Measurements from ENCODE around the gene MTERF2.

MTERF2 gene

DNA sequence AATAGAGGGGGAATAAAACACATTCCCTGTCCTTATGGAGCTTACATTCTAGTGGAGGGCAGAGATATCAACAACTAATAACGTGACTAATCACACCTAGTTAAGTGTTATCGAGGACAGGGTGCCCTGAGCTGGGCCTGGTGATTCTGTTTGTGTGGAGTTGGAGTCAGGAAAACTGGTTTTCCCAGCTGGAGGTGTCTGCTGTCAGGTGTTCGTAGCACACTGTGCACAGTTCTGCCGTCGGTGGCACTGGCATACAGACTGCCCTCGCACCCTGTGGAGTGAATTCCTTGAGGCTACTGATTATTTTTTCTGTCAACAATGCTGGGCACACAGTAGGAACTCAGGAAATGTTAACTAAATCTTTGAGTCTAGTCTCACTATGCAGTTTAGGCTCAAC is 900 bp upstream of the MTERF2 start:
- DNase-seq: no peak

- no peak for DNase-seq
Measured at GRCh38 chr12:106986135-106986534, 811 bp downstream of the MTERF2 start.

DNA sequence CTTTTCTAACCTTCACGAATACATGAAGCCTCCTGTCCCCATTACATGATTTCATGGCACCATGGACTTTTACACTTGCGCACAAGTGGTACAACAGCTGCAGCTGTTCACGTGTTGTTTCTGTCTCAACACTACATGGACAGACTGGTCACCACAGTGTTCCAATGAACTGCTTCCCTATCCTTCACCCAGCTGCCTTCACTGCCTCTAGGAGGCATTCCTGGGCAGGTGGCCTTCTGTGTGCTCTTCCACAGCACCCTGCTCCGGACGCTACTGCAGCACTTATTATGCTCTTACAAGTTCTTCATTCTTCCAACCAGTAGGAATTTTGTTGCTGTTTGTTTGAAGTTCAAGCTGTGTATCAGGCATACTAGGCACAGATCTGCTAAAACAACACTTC is 1.5 kb downstream of the MTERF2 start:
- DNase-seq: no peak

GRCh38 chr12:106984588-106985137 is 2.3 kb downstream of the MTERF2 start:
- peak; percentile 6 for DNase-seq

GRCh38 chr12:106982229-106982628 is 4.7 kb downstream of the MTERF2 start:
- no peak for DNase-seq

DNA sequence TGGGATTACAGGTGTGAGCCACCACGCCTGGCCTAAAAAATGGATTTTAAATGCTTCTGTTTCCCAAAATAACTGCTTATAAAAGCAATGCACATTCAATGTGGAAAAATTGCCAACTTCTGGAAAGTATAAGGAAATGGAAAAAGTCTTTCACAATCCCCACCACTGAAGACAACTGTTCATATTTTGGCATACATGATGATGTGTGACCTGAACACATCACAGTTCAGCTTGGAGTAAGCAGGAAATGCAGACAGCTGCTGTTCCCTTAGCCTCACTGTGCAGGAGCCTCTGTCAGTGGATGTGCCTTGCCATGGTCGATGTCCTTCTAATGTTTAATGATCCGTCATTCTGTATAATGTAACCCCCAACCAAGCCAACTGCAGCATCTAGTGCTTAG is 5.2 kb downstream of the MTERF2 start:
- DNase-seq: no peak

DNA sequence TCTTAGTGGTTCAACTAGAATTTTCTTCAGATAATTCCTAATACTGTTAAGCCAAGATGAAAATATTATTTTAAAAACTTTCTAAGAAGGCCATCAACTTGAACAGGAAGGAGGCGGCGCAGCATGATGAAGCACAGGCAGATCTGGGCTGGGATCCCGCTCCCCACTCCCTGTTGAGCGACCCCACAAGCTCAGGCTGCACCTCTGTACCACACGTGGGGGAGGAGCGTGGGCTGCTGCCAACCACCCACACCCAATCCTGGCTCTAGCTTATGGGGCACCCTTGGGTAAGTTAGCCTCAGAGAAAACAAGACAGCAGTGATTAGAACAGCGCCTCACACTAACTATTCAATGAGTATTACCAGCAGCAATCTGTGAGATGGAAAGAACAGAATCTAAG is 6.0 kb downstream of the MTERF2 start:
- DNase-seq: no peak

GRCh38 chr12:106978035-106978800 is 8.7 kb downstream of the MTERF2 start:
- no peak for DNase-seq

- no peak for DNase-seq
Measured at GRCh38 chr12:106976668-106977067, 10.3 kb downstream of the MTERF2 start.

DNA sequence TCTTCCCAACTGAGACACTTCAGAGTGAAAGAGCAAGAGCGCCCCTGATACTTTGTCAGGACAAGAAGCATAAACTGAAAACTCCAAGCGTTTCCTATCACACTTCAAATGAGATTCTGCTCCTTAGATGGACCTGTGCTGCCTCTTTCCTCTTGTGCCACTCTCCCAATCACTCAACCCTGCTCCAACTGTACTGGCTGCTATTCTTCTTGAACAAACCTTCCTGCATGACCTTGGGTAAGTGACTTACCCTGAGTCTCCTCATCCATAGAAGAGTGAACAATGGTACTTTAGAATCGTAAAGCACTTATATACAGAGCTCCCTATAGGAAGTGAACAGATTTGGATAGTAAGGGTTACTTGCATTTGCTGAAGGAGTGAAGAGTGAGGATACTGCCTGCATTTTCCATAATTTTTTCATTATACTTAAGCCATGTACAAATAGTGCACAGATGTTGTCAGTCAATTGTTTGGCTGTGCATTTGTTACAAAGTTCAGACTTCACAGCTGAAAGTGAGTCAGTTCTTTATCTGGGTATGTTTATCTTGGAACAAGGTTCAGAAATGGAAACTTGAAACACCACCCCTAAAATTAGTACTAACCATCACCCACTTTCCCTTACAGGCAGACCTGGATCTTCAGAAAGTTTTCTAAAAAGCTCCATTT is 10.8 kb downstream of the MTERF2 start:
- no peak for DNase-seq

DNA sequence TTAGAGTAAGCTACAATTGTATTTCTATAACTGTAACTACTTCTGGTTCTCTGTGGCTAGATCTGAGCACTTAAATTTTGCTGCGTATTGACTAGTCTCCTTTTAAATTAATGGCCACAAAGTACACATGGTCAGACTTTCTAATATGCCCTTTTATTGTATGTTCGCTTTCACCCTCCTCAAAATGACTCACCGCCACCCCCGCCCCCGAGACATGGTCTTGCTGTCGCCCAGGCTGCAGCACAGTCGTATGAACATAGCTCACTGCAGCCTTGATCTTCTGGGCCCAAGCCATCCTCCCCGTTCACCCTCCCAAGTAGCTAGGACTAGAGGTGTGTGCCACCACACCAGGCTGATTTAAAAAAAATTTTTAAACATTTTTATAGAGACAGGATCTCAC is 11.8 kb downstream of the MTERF2 start:
- no peak for DNase-seq

DNA sequence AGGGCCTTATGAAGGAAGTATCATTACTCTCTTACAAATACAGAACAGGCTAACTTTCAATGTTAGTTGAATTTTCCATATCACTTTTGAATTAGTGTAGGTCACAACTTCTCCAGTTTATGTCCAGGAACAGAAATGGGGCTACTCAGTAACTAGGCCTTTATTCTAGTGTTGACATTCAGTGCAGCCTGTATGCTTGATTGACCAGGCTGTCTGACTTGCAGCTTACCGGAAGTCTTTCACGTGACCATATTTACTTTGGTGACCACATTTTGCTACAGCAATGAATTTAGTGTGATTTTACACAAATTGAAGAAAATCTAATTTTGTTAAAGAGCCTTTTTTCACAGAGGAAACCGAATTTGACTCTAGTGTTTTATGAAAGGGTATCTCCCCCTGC is 12.4 kb downstream of the MTERF2 start:
- DNase-seq: no peak

- no peak for DNase-seq
Measured at GRCh38 chr12:106973545-106973944, 13.4 kb downstream of the MTERF2 start.

- DNase-seq: no peak
Measured at GRCh38 chr12:106971065-106971464, 15.9 kb downstream of the MTERF2 start.

GRCh38 chr12:106964526-106964925 is 22.4 kb downstream of the MTERF2 start:
- no peak for DNase-seq

- no peak for DNase-seq
Measured at GRCh38 chr12:106962286-106962685, 24.7 kb downstream of the MTERF2 start.

GRCh38 chr12:106960443-106960842 is 26.5 kb downstream of the MTERF2 start:
- no peak for DNase-seq

GRCh38 chr12:106957583-106957982 is 29.4 kb downstream of the MTERF2 start:
- DNase-seq: no peak

- DNase-seq: peak; percentile 64
Measured at GRCh38 chr12:106956048-106956578, 30.8 kb downstream of the MTERF2 start.

- peak; percentile 87 for DNase-seq
Measured at GRCh38 chr12:106955377-106956047, 31.4 kb downstream of the MTERF2 start, which contains the start of gene TMEM263. TSS of gene TMEM263 (plus strand) at chr12:106955907. CDS start at chr12:106967117, 11,210 bp downstream.

DNA sequence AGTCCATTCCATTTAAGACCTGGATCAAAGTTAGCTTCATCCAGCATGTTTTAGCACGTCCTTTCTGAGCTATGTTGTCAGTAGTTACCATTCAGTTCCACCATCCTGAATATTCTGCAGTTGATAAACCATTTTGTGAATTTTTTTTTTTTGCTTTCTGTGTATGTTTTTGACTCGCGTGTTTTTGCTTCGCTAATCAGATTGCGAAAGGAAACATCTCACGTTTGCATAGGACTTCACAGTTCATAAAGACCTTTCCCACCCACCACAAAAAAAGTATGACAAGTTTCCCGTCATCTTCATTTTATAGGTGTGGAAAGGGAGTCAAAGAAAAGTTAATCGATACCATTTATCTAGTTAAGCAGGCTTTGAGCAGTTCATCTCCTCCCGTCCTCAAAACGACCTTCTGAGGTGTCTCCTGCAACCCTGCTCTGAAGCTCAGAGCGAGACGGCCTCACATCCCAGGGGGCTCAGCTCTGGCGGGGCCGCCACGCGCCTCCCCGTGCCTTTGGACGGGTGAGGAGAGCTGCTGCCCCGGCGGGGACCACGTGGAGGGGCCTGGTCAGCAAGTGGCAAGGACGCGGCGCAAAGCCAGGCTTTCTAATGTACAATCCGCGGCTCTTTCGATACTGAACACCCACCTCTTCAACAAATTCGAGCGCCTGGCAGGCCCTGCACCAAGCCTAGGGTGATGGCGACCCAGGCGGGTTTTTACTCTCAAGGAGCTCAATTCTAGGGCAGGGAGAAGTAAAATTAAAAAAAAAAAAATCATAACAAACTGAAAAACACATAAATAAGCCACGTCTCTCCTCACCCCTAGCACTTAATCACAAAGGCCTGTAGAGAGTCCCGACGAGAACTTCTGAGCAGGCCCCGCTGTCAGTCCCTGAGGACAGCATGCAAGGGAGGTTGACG is 32.2 kb downstream of the MTERF2 start:
- peak; percentile 18 for DNase-seq
